Tibial nerve (tissue), 4 donors: ENCODE results near the gene STK31.

Experiments
- EP300 ChIP-seq, 2 donors: sonication (generic); formaldehyde crosslinking; IDR thresholded peaks; one replicate each; pipeline ENCODE4 v1.6.1; 2017; ENCODE audit warnings: antibody characterized with exemption in 2 of 2, mild to moderate bottlenecking in 1 of 2
- POLR2A ChIP-seq, 2 donors: fragments of 450-650 bp; IDR thresholded peaks; one replicate each; pipeline ENCODE4 v1.6.1; 2017; ENCODE audit warnings: antibody characterized with exemption in 2 of 2, mild to moderate bottlenecking in 2 of 2, moderate library complexity in 2 of 2
- TF ChIP-seq, protein P1 (sequence below), 5 experiments: fragments of 200-600 bp in 3 of 5; fragments of 450-650 bp in 2 of 5; sonication (generic) in 3 of 5; IDR thresholded peaks; one replicate each; pipeline ENCODE4 v1.5.1; 2016 to 2019; ENCODE audit warnings: antibody characterized with exemption in 5 of 5, mild to moderate bottlenecking in 3 of 5, moderate library complexity in 2 of 5

DNA sequence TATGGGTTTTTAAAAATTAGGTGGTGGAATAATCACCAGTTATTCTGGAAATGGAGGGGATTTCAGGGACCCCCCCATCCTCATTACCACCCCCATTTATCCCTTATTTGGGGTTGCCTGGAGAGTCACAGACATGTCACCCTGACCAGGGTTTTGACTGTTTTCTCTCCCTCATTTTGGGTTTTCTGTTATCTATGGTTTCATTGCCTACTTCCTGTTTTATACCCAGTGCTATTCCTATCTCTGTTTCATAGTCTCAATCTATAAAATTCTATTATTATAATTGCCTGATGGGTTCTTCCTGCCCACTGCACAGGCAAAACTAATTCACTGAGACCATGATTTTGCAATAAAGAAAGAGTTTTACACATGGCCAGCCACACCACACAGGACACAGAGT is 45.9 kb upstream of the STK31 start:
- TF ChIP-seq, protein P1, sequence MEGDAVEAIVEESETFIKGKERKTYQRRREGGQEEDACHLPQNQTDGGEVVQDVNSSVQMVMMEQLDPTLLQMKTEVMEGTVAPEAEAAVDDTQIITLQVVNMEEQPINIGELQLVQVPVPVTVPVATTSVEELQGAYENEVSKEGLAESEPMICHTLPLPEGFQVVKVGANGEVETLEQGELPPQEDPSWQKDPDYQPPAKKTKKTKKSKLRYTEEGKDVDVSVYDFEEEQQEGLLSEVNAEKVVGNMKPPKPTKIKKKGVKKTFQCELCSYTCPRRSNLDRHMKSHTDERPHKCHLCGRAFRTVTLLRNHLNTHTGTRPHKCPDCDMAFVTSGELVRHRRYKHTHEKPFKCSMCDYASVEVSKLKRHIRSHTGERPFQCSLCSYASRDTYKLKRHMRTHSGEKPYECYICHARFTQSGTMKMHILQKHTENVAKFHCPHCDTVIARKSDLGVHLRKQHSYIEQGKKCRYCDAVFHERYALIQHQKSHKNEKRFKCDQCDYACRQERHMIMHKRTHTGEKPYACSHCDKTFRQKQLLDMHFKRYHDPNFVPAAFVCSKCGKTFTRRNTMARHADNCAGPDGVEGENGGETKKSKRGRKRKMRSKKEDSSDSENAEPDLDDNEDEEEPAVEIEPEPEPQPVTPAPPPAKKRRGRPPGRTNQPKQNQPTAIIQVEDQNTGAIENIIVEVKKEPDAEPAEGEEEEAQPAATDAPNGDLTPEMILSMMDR (IDR thresholded peaks at IDR 0.05): no peak
- TF ChIP-seq EP300 (IDR thresholded peaks at IDR 0.05): no peak
- TF ChIP-seq POLR2A (IDR thresholded peaks at IDR 0.05): no peak
